Lung (tissue), 12 donors: ENCODE measurements around the gene C22orf39. TPM values are rescaled to one million over a fixed set of nuclear protein-coding genes. Genes with fewer than 3 reads are reported as not detected.
"Not testable (repeated sequence)": the region's sequence is repeated elsewhere in the genome, so short reads cannot be mapped to it uniquely, and the experiment has no call there.

ENCODE experiments used
- ATAC-seq: fragments of 200-7000 bp; cut with Tn5 transposase; one replicate; pipeline ENCODE4 v1.9.1; 2020; ENCODE audit warnings: moderate number of reproducible peaks; ENCODE audit not compliant: insufficient read depth, low FRiP score
- DNase-seq, 3 donors: peaks; one replicate each; pipeline ENCODE4 v3.0.0-alpha.2; 2013 to 2017
- H3K27ac ChIP-seq, 2 donors: one replicate each; pipeline ENCODE4 v1.5.1; 2013; ENCODE audit warnings: mild to moderate bottlenecking in 2 of 2, moderate library complexity in 2 of 2, control low read depth in 1 of 2, inconsistent platforms in 1 of 2, low read depth in 1 of 2, low read length in 1 of 2
- H3K27me3 ChIP-seq, 3 donors: one replicate each; pipeline ENCODE4 v1.5.1; 2013; ENCODE audit warnings: low read length in 2 of 3; ENCODE audit not compliant: control insufficient read depth in 3 of 3, insufficient read depth in 3 of 3
- H3K36me3 ChIP-seq, 4 donors: one replicate each; pipeline ENCODE4 v1.5.1; 2013; ENCODE audit warnings: low read length in 4 of 4, mild to moderate bottlenecking in 1 of 4, moderate library complexity in 1 of 4; ENCODE audit not compliant: control insufficient read depth in 4 of 4, insufficient read depth in 4 of 4
- H3K4me1 ChIP-seq, 5 donors: one replicate each; pipeline ENCODE4 v1.5.1; 2013; ENCODE audit warnings: low read length in 5 of 5, mild to moderate bottlenecking in 2 of 5, moderate library complexity in 1 of 5; ENCODE audit not compliant: control insufficient read depth in 5 of 5, insufficient read depth in 5 of 5
- H3K4me3 ChIP-seq: one replicate; pipeline ENCODE4 v1.5.1; 2013; ENCODE audit warnings: mild to moderate bottlenecking, control low read depth, moderate library complexity
- H3K9ac ChIP-seq, 2 donors: one replicate each; pipeline ENCODE4 v1.5.1; 2013; ENCODE audit warnings: low read length in 2 of 2, control low read depth in 1 of 2; ENCODE audit not compliant: insufficient read depth in 1 of 2
- H3K9me3 ChIP-seq, 4 donors: one replicate each; pipeline ENCODE4 v1.5.1; 2013; ENCODE audit warnings: low read length in 3 of 4, mild to moderate bottlenecking in 1 of 4, moderate library complexity in 1 of 4; ENCODE audit not compliant: control insufficient read depth in 4 of 4, insufficient read depth in 3 of 4
- WGBS, 2 donors: extraction: QIAGEN DNeasy Blood & Tissue Kit; methylation state at CpG; one replicate each; pipeline ENCODE4 v1.1.7; 2013; 5-methylcytosine and 5-hydroxymethylcytosine counted together
- polyA plus RNA-seq, 2 donors: library from polyadenylated mRNA; stranded (reverse); fragments of 200-250 nt; gene quantifications; one replicate each; pipeline ENCODE4 v1.2.1, GENCODE V29; 2013
- total RNA-seq, 2 donors: library from RNA; depleted of rRNA in 1 of 2; stranded (reverse); fragments of >200 nt in 1 of 2; gene quantifications; one replicate each; pipeline ENCODE4 v1.2.1, GENCODE V29; 2014 to 2021
- TF ChIP-seq, protein P1 (sequence below): IDR thresholded peaks from 2 replicates; pipeline ENCODE4 v1.5.1; 2012; ENCODE audit warnings: mild to moderate bottlenecking; ENCODE audit errors: control extremely low read depth, extremely low read depth
- donor health status: control.
- donor health status: control.
- donor health status: Bipolar disorder and iron deficiency.
- donor health status: healthy.
- donor health status: DM: yes; HTN: yes; CAD: no.

C22orf39 gene
- total and polyA plus RNA-seq, 4 donors = 24.2 to 39.9 (median 28.6) TPM

DNA sequence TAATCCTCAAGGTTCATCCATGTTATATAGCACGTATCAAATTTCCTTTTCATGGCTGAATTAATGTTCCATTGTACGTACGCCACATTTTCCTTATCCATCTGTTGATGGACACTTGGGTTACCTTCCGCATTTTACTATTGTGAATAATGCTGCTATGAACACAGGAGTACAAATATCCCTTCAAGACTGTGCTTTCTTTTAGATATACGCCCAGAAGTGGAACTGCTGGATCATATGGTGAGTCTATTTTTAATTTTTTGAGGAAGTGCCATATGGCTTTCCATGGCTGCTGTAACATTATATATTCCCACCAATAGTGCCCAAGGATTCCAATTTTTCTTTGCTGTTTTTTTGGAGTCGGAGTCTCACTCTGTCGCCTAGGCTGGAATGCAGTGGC lies 9.2 kb downstream of the C22orf39 start:
- no peak overlapping the region for H3K9ac ChIP-seq
- H3K4me3 ChIP-seq = no peak overlapping the region
- no peak for ATAC-seq

DNA sequence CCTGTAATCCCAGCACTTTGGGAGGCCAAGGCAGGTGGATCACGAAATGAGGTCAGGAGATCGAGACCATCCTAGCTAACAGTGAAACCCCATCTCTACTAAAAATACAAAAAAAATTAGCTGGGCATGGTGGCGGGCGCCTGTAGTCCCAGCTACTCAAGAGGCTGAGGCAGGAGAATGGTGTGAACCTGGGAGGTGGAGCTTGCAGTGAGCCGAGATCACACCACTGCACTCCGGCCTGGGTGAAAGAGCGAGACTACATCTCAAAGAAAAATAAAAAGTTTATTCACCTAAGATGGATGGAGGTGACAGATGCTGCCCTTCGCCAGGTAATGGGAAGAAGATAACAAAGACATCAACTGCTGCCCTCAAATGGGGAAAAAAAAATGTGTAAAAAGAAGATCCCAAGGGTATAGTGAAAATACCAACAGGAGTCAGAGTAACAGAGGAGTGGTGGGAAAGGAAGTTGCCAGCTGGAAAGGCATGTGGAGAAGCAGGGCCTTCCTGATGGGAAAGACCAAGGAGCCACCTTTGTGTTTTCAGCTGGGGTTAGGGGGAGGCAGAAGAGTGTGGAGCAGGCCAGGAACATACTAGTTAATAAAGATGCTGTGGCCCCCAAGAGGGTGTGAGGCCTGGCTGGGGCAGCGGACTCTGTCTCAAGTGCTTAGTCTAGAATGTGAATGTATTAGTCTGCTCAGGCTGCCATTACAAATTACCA lies 10.9 kb downstream of the C22orf39 start:
- peaks cover 4 to 12% (median 7%) of the 10 kb centered on the region in 4 donors for H3K36me3 ChIP-seq
- not testable (repeated sequence) for ATAC-seq, H3K9me3 ChIP-seq, H3K4me1 ChIP-seq, DNase-seq, H3K4me3 ChIP-seq, H3K27me3 ChIP-seq, H3K9ac ChIP-seq, H3K27ac ChIP-seq
- 96 to 97% methylated on average over 9 of the region's 9 CpGs for WGBS, 2 donors

More for the DNA sequence above, 9.2 kb downstream of the C22orf39 start:
- no peaks in the 10 kb centered on the region for H3K27me3 ChIP-seq
- WGBS, 2 donors = 88 to 92% methylated on average over 7 of the region's 7 CpGs
- DNase-seq = no peak
- H3K9me3 ChIP-seq = no peaks in the 10 kb centered on the region
- H3K27ac ChIP-seq = no peak overlapping the region
- TF ChIP-seq, protein P1, sequence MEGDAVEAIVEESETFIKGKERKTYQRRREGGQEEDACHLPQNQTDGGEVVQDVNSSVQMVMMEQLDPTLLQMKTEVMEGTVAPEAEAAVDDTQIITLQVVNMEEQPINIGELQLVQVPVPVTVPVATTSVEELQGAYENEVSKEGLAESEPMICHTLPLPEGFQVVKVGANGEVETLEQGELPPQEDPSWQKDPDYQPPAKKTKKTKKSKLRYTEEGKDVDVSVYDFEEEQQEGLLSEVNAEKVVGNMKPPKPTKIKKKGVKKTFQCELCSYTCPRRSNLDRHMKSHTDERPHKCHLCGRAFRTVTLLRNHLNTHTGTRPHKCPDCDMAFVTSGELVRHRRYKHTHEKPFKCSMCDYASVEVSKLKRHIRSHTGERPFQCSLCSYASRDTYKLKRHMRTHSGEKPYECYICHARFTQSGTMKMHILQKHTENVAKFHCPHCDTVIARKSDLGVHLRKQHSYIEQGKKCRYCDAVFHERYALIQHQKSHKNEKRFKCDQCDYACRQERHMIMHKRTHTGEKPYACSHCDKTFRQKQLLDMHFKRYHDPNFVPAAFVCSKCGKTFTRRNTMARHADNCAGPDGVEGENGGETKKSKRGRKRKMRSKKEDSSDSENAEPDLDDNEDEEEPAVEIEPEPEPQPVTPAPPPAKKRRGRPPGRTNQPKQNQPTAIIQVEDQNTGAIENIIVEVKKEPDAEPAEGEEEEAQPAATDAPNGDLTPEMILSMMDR = no peak
- H3K4me1 ChIP-seq = peaks cover 0 to 5% (median 0%) of the 10 kb centered on the region in 5 donors
- peaks cover 4 to 15% (median 7%) of the 10 kb centered on the region in 4 donors for H3K36me3 ChIP-seq

DNA sequence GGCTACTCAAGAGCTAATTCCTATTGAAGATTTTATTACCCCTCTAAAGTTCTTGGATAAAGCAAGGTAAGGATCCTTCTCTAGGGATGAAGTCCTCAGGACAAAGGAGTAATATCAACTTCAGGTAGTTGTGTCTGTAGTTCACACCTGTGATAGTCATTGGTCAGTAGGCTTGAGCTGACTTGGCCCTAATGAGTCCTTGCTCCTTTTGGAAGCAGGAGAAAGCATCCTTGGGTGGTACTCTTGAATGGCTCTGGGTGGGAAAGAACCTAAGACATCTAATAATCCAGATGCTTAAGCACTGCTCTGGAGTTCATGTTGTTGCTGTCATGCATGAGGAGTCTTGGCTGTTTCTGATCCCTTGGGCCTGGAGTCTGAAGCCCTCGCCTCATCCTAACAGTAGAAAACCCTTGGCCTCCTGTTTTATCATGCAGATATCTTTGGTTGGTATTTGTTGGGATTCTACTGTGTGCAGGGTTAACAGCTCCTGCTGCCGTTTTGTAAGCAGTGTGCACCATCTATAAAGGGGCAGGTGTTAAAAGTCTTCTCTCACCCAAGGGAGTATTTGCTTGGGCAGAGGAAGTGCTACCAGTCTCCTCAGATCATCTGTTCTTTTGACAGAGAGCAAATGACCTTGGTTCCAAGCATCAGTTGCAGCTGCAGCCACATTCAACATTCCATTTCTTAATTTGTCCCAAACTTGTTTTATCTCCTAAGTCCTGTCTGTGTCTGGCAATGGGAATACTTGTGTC lies 12.5 kb downstream of the C22orf39 start:
- ATAC-seq (no peak), DNase-seq (no peak)
- no peak overlapping the region for H3K4me3 ChIP-seq
- TF ChIP-seq, protein P1 = no peak
- peaks cover 4 to 12% (median 6%) of the 10 kb centered on the region in 4 donors for H3K36me3 ChIP-seq
- H3K4me1 ChIP-seq = peaks cover 3 to 14% (median 4%) of the 10 kb centered on the region in 5 donors
- H3K27me3 ChIP-seq = no peaks in the 10 kb centered on the region
- H3K9ac ChIP-seq = no peak overlapping the region
- 81 to 91% methylated on average over 2 of the region's 2 CpGs for WGBS, 2 donors
- H3K9me3 ChIP-seq = no peaks in the 10 kb centered on the region
- H3K27ac ChIP-seq = no peak overlapping the region

DNA sequence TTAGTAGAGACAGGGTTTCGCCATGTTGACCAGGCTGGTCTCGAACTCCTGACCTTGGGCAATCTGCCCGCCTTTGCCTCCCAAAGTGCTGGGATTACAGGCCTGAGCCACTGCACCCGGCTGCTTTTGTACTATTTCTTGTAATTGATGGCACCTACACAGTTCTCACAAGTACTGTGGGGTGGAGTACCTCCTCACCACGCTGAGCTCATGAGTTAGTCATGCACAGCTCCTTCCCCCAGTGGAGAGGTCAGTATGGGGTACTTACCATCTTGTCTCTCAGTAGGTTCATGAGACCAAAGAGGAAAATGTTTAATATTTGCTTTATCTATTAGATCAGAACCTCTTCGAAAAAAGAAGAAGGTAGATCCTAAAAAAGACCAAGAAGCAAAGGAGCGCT lies 13.1 kb downstream of the C22orf39 start:
- Histone ChIP-seq H3K36me3 (peaks cover 4 to 12% (median 6%) of the 10 kb centered on the region in 4 donors), H3K9me3 (no peaks in the 10 kb centered on the region), H3K4me1 (peaks cover 4 to 20% (median 9%) of the 10 kb centered on the region in 5 donors), H3K4me3 (no peak overlapping the region), H3K27ac (no peak overlapping the region), H3K27me3 (no peaks in the 10 kb centered on the region), H3K9ac (no peak overlapping the region)
- WGBS, 2 donors = 95 to 96% methylated on average over 7 of the region's 7 CpGs
- TF ChIP-seq, protein P1 = no peak
- ATAC-seq (no peak), DNase-seq (no peak)
